K562 treated with DMSO at 1 percent for 24 hours (cell line): Measurements from ENCODE around the gene ERVH48-1. TPM values are rescaled to one million over a fixed set of nuclear protein-coding genes. Genes with fewer than 3 reads are reported as not detected.

Experiments used
- total RNA-seq: library from RNA; unstranded; fragments of 300-600 nt; gene quantifications from 2 replicates; pipeline ENCODE4 v1.2.3, GENCODE V29; 2022; ENCODE audit warnings: low read depth; ENCODE audit not compliant: insufficient read depth

Gene ERVH48-1
- total RNA-seq: not detected in 2 replicates

GRCh38 chr21:42925114-42925926, at the start of gene ERVH48-1:
TSS of gene ERVH48-1 (minus strand) at chr21:42925630. CDS start at chr21:42919006, 6,624 bp downstream.

GRCh38 chr21:42973991-42974831, 48.8 kb upstream of the ERVH48-1 start, which contains the start of gene PKNOX1:
TSS of gene PKNOX1 (plus strand) at chr21:42974562. CDS start at chr21:43004382, 29,820 bp downstream.

GRCh38 chr21:42892931-42893755, 32.3 kb downstream of the ERVH48-1 start, which contains the start of gene NDUFV3:
TSS of gene NDUFV3 (plus strand) at chr21:42893309. CDS start at chr21:42893334, 25 bp downstream.

GRCh38 chr21:42878993-42879787, 46.2 kb downstream of the ERVH48-1 start, which contains the start of gene WDR4:
TSS of gene WDR4 (minus strand) at chr21:42879539. CDS start at chr21:42879495, 44 bp downstream.

Other genes starting within 250 kb of the ERVH48-1 start
- 16.8 and 22.1 TPM in 2 replicates for gene WDR4, start 46.1 kb downstream of the ERVH48-1 start, total RNA-seq
- 52.2 and 53.3 TPM in 2 replicates for gene NDUFV3, start 32.3 kb downstream of the ERVH48-1 start, total RNA-seq
- 5.7 and 7.3 TPM in 2 replicates for gene PKNOX1, start 48.9 kb upstream of the ERVH48-1 start, total RNA-seq
- 287 and 319 TPM in 2 replicates for gene CBS, start 150.2 kb upstream of the ERVH48-1 start, total RNA-seq
- 60.5 and 77.0 TPM in 2 replicates for gene U2AF1, start 181.9 kb upstream of the ERVH48-1 start, total RNA-seq
- not detected in 2 replicates for gene CRYAA, start 243.4 kb upstream of the ERVH48-1 start, total RNA-seq